Neural progenitor cell (in vitro differentiated cells): ENCODE results near the gene PGR. TPM values are rescaled to one million over a fixed set of nuclear protein-coding genes. Genes with fewer than 3 reads are reported as not detected.

Source experiments
- DNase-seq: peaks from one replicate; pipeline ENCODE4 v3.0.0-alpha.2; 2016; ENCODE audit warnings: low spot score
- H2AFZ ChIP-seq: fragments of 200-600 bp; sonication (generic); replicated peaks from 2 replicates; pipeline ENCODE4 v1.6.1; 2016; ENCODE audit warnings: antibody characterized with exemption
- H3F3A ChIP-seq: fragments of 200-600 bp; sonication (generic); 2 replicates; pipeline ENCODE4 v1.6.1; 2016; ENCODE audit warnings: antibody characterized with exemption, low read depth
- H3K27ac ChIP-seq: fragments of 200-600 bp; sonication (generic); 2 replicates; pipeline ENCODE4 v1.5.1; 2016; ENCODE audit warnings: mild to moderate bottlenecking
- H3K27me3 ChIP-seq: fragments of 200-600 bp; sonication (generic); 2 replicates; pipeline ENCODE4 v1.6.1; 2016; ENCODE audit warnings: mild to moderate bottlenecking, moderate library complexity
- H3K36me3 ChIP-seq: fragments of 200-600 bp; sonication (generic); 2 replicates; pipeline ENCODE4 v1.5.1; 2016
- H3K4me1 ChIP-seq: fragments of 200-600 bp; sonication (generic); 2 replicates; pipeline ENCODE4 v1.6.1; 2016; ENCODE audit warnings: mixed run types
- H3K4me2 ChIP-seq: fragments of 200-600 bp; sonication (generic); 2 replicates; pipeline ENCODE4 v1.6.1; 2016
- H3K4me3 ChIP-seq: fragments of 200-600 bp; sonication (generic); 2 replicates; pipeline ENCODE4 v1.5.1; 2016
- H3K79me2 ChIP-seq: fragments of 200-600 bp; sonication (generic); 2 replicates; pipeline ENCODE4 v1.6.1; 2016; ENCODE audit warnings: low read depth
- H3K9ac ChIP-seq: fragments of 200-600 bp; sonication (generic); 2 replicates; pipeline ENCODE4 v1.6.1; 2016
- H3K9me3 ChIP-seq: fragments of 200-600 bp; sonication (generic); 2 replicates; pipeline ENCODE4 v1.5.1; 2016; ENCODE audit warnings: low read depth
- H4K20me1 ChIP-seq: fragments of 200-600 bp; sonication (generic); 2 replicates; pipeline ENCODE4 v1.6.1; 2016; ENCODE audit warnings: low read depth
- H3K27ac Mint-ChIP-seq: 3 replicates; pipeline ENCODE4 v1.8.0; 2021; ENCODE audit warnings: mixed read lengths
- H3K27me3 Mint-ChIP-seq: 2 replicates; pipeline ENCODE4 v1.8.0; 2022; ENCODE audit warnings: low read depth, mild to moderate bottlenecking, inconsistent platforms, moderate library complexity, mixed read lengths; ENCODE audit not compliant: insufficient read depth
- H3K36me3 Mint-ChIP-seq: 3 replicates; pipeline ENCODE4 v1.8.0; 2021; ENCODE audit warnings: mixed read lengths
- H3K4me1 Mint-ChIP-seq: 3 replicates; pipeline ENCODE4 v1.8.0; 2021; ENCODE audit warnings: mixed read lengths
- H3K4me3 Mint-ChIP-seq: 3 replicates; pipeline ENCODE4 v1.8.0; 2021; ENCODE audit warnings: mild to moderate bottlenecking, moderate library complexity, mixed read lengths
- H3K9me3 Mint-ChIP-seq: 3 replicates; pipeline ENCODE4 v1.8.0; 2020; ENCODE audit warnings: mixed read lengths
- CTCF ChIP-seq: fragments of 200-600 bp; sonication (generic); IDR thresholded peaks from 2 replicates; pipeline ENCODE4 v1.5.1; 2017; ENCODE audit warnings: antibody characterized with exemption, mild to moderate bottlenecking
- EZH2 ChIP-seq: fragments of 200-600 bp; sonication (generic); IDR thresholded peaks from 2 replicates; pipeline ENCODE4 v1.6.1; 2017; ENCODE audit warnings: antibody characterized with exemption, mild to moderate bottlenecking, moderate library complexity
- EZH2phosphoT487 ChIP-seq: fragments of 200-600 bp; sonication (generic); IDR thresholded peaks from 2 replicates; pipeline ENCODE4 v1.6.1; 2017; ENCODE audit warnings: antibody characterized with exemption
- total RNA-seq: library from RNA; depleted of rRNA; stranded (reverse); fragments of >200 nt; gene quantifications from 2 replicates; pipeline ENCODE4 v1.2.3, GENCODE V29; 2015; ENCODE audit warnings: low replicate concordance

The PGR gene
- total RNA-seq, 1 donor from 2014 or later = 0.07 TPM

DNA sequence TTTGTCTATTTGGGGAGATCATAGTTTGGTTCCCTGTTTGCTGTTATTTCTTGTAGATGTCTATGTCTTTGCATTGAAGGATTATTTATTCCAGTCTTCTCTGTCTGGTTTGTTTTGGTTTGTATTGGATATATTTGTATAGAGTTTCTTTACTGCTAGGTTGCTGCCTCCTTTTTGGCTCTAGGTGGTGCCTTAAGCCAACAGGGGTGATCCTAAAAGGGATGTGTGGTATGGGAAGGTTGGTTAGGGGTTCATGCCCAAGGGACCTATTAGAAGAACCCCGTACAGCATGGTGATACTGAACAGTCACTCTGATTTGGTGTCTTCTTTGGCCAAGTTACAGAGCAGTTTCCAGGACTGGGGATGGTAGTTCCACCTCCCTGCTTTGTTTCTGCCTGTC lies 36.4 kb upstream of the PGR start:
- H3K4me3 Mint-ChIP-seq = no peak overlapping the region
- Histone ChIP-seq H3K27ac (no peak overlapping the region), H3F3A (no peaks in the 10 kb centered on the region), H3K27me3 (no peaks in the 10 kb centered on the region), H3K4me1 (no peaks in the 10 kb centered on the region), H3K79me2 (no peaks in the 10 kb centered on the region), H3K9ac (no peak overlapping the region), H2AFZ (no peak overlapping the region), H3K4me2 (no peak overlapping the region), H4K20me1 (no peaks in the 10 kb centered on the region), H3K36me3 (no peaks in the 10 kb centered on the region), H3K4me3 (no peak overlapping the region), H3K9me3 (no peaks in the 10 kb centered on the region)
- no peak overlapping the region for H3K27ac Mint-ChIP-seq
- peaks cover 4% of the 10 kb centered on the region for H3K4me1 Mint-ChIP-seq
- H3K9me3 Mint-ChIP-seq = no peaks in the 10 kb centered on the region
- H3K27me3 Mint-ChIP-seq = no peaks in the 10 kb centered on the region
- no peaks in the 10 kb centered on the region for H3K36me3 Mint-ChIP-seq
- no peak for TF ChIP-seq EZH2
- TF ChIP-seq EZH2phosphoT487 = no peak
- TF ChIP-seq CTCF = no peak
- no peak for DNase-seq

DNA sequence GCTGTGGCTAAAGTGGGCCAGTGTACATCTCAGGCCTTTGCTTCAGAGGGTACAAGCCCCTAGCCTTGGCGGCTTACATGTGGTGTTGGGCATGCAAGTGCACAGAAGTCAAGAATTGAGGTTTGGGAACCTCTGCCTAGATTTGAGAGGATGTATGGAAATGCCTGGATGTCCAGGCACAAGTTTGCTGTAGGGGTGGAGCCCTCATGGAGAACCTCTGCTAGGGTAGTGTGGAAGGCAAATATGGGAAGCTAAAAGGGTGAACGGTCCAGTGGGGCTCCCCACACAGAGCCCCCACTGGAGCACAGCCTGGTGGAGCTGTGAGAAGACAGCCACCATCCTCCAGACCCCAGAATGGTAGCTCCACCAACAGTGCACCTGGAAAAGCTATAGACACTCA lies 28.5 kb upstream of the PGR start:
- H3K36me3 ChIP-seq = no peaks in the 10 kb centered on the region
- no peaks in the 10 kb centered on the region for H3F3A ChIP-seq
- no peak overlapping the region for H3K4me2 ChIP-seq
- no peaks in the 10 kb centered on the region for H3K9me3 ChIP-seq
- H2AFZ ChIP-seq = no peak overlapping the region
- Mint-ChIP-seq H3K27me3 (peaks cover 7% of the 10 kb centered on the region), H3K9me3 (peaks cover 17% of the 10 kb centered on the region), H3K4me3 (no peak overlapping the region), H3K4me1 (no peaks in the 10 kb centered on the region), H3K36me3 (no peaks in the 10 kb centered on the region), H3K27ac (no peak overlapping the region)
- H3K79me2 ChIP-seq = no peaks in the 10 kb centered on the region
- H3K4me3 ChIP-seq = no peak overlapping the region
- H3K27ac ChIP-seq = no peak overlapping the region
- no peak for DNase-seq
- no peaks in the 10 kb centered on the region for H3K27me3 ChIP-seq
- no peaks in the 10 kb centered on the region for H4K20me1 ChIP-seq
- H3K4me1 ChIP-seq = no peaks in the 10 kb centered on the region
- H3K9ac ChIP-seq = no peak overlapping the region
- no peak for TF ChIP-seq CTCF

DNA sequence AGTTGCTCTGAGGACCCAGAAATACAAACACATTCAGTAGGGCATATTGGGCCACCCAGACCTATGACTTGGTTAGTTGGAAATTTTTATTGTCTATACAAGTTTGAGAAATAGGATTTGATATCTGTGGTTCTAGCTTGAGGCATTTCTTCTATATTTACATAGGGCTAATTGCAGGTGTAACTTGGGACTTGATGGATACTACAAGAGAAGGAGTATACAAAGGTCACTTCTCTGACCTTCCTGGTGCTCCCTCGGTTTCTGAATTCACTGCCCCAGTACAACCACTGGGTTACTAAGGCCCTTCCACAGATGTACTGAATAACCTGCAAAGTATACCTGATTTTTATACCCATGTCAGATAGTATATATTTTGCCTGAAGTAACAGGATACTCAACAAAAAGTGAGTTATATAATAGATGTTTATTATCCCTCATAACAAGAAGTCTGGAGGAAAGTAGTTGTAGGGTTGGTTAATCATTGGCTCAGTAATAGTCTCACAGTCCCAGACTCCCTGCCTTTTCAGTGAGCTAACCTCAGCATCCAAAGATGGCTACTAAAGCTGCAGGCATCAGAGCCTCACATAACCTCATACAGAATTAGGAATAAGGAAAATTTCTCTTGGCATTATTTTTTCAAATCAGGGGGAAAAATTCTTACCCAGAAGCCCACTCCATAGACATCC lies 8.8 kb upstream of the PGR start:
- no peaks in the 10 kb centered on the region for H3K79me2 ChIP-seq
- Mint-ChIP-seq H3K36me3 (no peaks in the 10 kb centered on the region), H3K27me3 (peaks cover 2% of the 10 kb centered on the region), H3K9me3 (no peaks in the 10 kb centered on the region), H3K27ac (no peak overlapping the region), H3K4me3 (no peak overlapping the region), H3K4me1 (no peaks in the 10 kb centered on the region)
- no peak for DNase-seq
- no peaks in the 10 kb centered on the region for H3K9me3 ChIP-seq
- peaks cover 3% of the 10 kb centered on the region for H3K36me3 ChIP-seq
- no peak overlapping the region for H3K4me3 ChIP-seq
- H3F3A ChIP-seq = no peaks in the 10 kb centered on the region
- no peak overlapping the region for H3K27ac ChIP-seq
- H4K20me1 ChIP-seq = no peaks in the 10 kb centered on the region
- no peak overlapping the region for H3K4me2 ChIP-seq
- no peak overlapping the region for H3K9ac ChIP-seq
- no peak overlapping the region for H2AFZ ChIP-seq
- no peaks in the 10 kb centered on the region for H3K4me1 ChIP-seq
- peaks cover 2% of the 10 kb centered on the region for H3K27me3 ChIP-seq
- TF ChIP-seq EZH2phosphoT487 = no peak
- TF ChIP-seq EZH2 = no peak
- no peak for TF ChIP-seq CTCF
